Cardiac septum (tissue), 1 donor: ENCODE results near the gene ANKRD44. TPM values are rescaled to one million over a fixed set of nuclear protein-coding genes. Genes with fewer than 3 reads are reported as not detected.

Experiments used
- DNase-seq: peaks from one replicate; pipeline ENCODE4 v3.0.0-alpha.2; 2020; ENCODE audit warnings: low spot score
- intact Hi-C: fragments of 100-400 bp; cut with DNase I; formaldehyde crosslinking; loops from one replicate; pipeline ENCODE4 v1.14.0; 2022
- total RNA-seq: library from RNA; stranded (reverse); fragmentation: NEBNext Ultra II Directional; extraction: Animal tissue kit (Norgen Biotek cat#: 25700); gene quantifications from one replicate; pipeline ENCODE4 v1.2.1, GENCODE V29; 2021
- donor health status: DM: no; HTN: no; CAD: no.

ANKRD44 gene
- total RNA-seq, 1 donor from 2014 or later = 6.4 TPM

DNA sequence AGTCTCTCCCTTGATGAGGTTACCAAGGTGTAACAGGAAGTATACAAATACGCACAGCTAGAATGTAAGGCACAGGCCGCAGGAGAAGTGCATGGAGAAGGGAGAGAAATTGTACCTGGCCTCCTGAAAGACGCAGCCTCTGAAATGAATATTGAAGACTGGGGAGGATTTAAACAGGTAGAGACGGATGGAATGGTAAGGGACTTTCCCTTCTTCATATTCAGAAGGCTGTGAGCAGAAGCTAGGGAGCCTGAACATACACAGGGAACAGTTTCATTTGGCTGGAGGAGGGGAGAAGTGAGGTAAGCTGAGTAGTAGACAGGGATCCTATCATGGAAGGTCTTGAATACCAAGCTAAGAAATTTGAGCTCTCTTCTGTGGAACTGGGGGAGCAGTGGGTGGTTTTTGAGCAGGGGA is 112.7 kb downstream of the ANKRD44 start:
- DNase-seq = no peak
- intact Hi-C loops = no loop called here

DNA sequence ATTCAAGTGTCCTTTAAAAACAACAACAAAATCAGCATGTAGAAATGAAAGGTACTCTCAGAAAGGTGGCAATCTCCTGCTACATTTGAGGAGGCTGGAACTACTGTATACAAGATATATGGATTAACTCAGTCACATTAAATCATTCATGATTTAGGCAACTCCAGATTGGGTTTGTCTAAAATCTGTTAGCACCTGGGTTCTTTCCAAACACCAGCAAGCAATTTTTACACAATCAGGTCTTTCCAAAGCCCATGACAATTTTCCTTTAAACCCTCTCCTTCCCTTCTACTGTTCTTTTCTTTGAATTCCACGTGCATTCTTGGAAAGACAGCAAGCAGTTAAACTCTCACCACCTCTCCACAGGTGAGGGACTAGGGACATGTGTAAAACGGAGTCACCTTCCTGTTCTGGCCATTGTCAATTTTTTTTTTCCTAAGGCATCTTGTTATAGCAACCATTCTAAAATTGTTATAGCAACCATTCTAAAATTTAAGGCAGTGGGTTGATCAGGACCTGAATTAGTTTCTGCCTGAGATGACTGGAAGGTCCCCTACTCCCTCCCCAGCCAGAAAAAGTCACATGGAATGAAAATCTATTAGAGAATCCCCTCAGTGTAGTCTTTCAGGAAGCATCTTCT is 113.9 kb downstream of the ANKRD44 start:
- no peak for DNase-seq
- intact Hi-C loops = no loop called here

DNA sequence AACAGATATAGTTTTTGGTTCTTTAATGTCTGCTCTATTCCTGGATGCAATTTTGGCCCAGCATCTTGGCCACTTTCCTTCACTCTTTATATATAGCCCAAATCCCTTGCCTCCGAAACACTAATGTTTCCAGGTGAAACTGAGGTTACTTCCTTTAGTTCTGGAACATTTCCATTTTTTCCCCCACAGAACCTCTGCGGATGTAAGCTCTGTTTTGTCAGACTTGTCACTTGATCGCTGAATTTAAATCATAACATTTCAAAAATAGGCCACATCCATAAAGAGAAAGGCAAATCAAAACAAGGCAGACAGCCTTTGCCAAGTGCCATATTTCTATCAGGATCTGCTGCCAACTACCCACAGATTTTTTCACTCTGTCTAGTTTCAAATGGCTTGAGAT is 115.1 kb downstream of the ANKRD44 start:
- intact Hi-C loops = no loop called here
- DNase-seq = no peak

DNA sequence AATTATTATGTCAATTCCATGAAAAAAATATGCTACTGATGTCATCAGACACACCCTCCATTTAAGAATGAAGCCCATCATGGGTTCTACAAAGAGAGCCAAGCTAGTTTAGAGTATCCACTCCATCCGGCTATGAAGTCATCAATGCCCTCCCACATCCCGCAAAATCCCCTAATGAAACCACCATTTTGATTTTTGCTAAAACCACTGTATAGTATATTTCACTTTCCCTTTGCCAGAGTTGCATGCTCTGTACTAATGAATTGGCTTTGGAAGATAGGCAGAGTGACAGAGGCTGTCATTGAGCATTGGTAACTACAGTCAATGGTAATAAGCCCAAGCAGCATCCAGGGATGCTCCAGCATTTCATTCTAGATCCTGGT is 118.6 kb downstream of the ANKRD44 start:
- no peak for DNase-seq
- intact Hi-C loops = loop anchor here (2.0 to 5.0 kb wide), 2 partner anchors 119 to 185 kb away; partner anchors contain the start of gene ANKRD44

DNA sequence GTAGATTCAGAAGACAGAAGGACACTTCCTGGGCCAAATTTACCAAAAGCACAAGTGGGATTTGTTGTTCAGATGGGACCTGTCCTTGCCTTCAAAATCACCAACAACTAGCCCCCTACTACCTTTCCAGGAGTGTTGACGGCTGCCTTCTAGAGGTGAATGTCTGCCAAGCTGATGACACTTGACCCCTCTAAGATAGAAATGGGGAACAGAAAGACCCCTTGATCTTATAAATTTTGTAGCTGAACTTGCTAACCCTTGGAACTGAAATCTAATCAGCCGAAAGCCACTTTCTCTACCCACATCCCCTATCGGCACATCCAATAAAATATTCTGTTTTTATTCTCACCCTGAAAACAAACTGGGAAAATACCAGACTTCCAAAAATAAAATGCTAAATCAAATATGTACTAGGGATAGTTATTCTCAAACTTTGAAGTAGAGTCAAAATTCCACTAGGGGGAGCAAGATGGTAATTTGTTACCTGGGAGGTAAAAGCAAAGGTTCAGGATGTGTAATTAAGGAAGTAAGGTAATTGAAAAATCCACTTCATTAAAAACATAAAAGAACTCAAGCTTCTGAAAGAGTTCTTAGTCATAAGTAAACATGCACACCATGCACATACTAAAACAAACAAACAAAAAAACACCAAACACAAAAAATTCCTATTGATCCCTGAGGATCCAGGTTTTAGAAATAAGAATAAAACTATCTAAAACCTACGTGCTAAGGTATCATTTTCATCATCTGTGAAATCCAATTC is 119.2 kb downstream of the ANKRD44 start:
- intact Hi-C loops = loop anchor here (2.0 to 5.0 kb wide), 2 partner anchors 119 to 186 kb away; partner anchors contain the start of gene ANKRD44
- no peak for DNase-seq

DNA sequence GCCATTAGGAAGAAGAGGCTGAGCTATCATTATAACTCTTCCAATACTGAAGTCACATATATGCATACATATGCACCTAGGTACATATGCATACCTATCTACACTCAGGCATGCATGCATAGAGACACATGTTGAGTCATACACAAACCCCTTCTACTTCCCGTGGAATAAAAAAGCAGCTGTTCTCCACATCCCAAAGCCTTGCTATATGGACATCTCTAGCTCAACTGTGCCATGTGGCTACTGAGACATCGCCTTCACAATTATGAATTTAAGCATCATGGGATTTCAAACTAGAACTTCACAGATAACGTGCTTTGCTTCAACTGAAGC is 120.5 kb downstream of the ANKRD44 start:
- intact Hi-C loops = loop anchor here (2.0 to 5.0 kb wide), 2 partner anchors 121 to 187 kb away; partner anchors contain the start of gene ANKRD44
- DNase-seq = no peak

DNA sequence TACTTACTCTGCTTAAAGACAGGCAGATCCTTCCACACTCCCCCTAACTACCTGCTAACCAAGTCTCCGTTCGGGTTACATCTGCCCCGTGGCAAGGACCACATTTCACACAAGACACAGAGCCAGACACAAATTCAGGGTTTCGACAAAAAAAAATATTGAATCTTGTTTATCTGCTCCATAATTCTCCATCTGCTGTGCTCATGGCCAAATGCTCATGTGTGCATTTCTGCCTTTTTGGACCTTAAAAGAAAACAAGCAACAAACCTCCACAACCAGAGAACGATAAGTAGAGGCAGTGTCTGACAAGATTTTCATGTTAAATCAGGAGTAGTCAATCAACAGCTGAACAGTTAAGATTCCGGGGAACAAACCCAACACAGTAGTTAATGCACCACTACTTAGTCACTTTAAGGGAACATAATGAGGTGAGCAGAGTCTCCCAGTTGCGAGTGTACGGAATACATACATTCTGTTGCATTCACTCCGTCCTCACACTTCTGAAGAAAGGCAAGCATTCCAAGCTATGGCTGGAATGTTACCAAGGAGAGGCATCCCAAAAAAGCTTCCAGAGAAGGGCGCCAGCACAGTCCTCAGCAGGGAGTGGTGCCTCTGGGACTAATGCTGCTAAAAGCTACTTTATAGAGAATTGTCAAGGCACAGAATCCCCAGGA is 121.0 kb downstream of the ANKRD44 start:
- no peak for DNase-seq
- intact Hi-C loops = loop anchor here (2.0 to 5.0 kb wide), 3 partner anchors 77 to 188 kb away; partner anchors contain the start of gene ANKRD44

DNA sequence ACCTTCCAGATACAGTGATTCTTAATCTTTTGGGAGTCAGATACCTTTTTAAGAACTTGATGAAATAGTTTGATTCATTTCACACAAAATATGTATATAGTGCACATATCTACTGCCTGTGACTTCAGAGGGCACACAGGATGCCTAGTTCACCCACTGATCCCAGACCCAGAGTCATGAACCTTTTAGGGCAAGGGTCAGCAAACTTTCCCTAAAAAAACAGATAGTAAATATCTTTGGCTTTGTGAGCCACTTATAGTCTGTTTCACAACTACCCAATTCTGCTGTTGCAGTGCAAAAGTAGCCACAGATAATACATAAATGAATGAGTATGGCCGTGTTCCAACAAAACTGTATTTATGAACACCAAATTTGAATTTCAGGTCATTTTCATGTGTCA is 124.9 kb downstream of the ANKRD44 start:
- intact Hi-C loops = loop anchor here (5.0 kb wide), 1 partner anchor 73 kb away; no protein-coding TSS in a partner anchor
- no peak for DNase-seq

DNA sequence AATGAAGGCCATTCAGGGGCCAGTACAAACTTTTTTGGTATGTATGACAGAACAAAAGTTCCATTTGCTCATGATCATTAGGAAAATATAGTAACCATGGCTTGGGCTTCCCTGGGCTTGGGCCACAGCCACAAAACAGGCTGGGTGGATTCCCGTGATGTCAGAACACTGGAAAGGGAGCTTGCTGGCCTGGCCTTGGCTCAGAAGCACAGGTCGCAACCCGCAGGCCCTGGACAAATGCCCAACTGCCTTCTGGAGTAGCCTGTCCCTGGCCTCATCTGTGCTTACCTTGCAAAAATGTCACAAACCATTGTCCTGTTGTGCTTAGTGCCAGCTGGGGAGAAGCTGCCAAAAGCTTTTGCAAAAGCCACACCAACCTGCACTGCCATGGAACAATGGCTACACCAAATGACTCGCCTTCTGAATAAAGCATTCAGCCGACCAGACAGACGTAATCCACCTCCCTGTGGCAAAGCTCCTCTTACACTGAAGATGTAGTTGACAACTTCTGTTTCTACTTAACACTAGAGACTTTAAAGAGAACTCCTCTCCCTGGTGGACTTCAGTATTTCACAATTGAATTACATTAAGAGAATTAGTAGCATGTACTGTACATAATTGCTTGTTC is 125.5 kb downstream of the ANKRD44 start:
- intact Hi-C loops = loop anchor here (5.0 kb wide), 1 partner anchor 73 kb away; no protein-coding TSS in a partner anchor

DNA sequence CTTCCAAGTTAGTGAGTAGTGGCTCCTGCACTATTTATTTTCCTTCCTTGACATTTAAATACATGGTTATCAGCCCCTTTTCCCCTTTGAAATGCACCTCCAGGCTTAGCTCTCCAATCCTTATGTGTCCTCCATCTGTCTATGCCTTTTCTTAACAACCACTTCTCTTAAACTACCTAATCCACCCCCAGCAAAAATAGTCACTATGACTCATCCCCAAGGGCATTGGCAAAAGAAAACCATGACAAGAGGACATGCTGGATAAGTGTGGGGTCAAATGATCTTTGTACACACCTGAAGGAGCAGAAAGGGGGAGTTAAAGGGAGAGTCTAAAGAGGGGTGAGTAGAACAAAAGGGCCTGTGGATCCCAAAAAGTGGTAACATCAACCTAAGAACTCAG is 127.2 kb downstream of the ANKRD44 start:
- DNase-seq = no peak
- intact Hi-C loops = no loop called here

More for the DNA sequence above, 125.5 kb downstream of the ANKRD44 start:
- peak; percentile 90 for DNase-seq

DNA sequence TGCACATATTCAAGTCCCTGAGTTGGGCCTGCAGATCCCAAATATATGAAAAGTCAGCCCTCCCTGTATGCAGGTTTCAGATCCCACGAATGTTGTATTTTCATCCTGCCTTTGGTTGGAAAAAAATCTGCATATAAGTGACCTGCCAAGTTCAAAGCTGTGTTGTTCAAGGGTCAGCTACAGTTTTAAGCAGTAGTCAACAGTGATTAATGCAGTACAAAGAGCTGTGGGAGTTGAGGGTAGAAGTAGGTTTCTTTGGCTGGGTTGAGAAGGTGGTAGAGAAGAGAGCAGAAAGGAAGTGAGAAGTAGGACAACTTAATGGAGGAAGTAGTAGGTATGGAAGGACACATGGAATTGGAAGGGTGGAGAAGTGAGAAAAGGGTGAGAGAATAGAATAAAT is 127.9 kb downstream of the ANKRD44 start:
- intact Hi-C loops = no loop called here
- DNase-seq = no peak

DNA sequence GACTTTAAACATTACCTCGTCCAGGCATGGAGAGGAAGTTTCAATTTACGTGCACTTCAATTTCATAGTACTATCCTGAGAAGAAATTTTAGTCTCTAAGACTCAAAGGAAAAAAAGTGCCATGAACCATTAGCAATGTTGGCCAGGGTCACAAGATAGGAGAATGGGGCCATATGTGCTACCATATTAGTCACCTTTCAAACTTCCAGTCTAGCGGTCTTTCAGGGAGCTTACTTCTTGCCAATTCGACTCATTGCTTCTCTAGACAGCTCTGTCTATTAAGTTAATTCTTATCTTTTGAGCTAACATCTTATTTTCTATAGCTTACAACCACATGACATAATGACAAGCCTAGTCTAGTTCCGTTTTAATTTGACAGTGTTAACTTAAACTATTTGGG is 129.1 kb downstream of the ANKRD44 start:
- intact Hi-C loops = no loop called here
- DNase-seq = no peak

DNA sequence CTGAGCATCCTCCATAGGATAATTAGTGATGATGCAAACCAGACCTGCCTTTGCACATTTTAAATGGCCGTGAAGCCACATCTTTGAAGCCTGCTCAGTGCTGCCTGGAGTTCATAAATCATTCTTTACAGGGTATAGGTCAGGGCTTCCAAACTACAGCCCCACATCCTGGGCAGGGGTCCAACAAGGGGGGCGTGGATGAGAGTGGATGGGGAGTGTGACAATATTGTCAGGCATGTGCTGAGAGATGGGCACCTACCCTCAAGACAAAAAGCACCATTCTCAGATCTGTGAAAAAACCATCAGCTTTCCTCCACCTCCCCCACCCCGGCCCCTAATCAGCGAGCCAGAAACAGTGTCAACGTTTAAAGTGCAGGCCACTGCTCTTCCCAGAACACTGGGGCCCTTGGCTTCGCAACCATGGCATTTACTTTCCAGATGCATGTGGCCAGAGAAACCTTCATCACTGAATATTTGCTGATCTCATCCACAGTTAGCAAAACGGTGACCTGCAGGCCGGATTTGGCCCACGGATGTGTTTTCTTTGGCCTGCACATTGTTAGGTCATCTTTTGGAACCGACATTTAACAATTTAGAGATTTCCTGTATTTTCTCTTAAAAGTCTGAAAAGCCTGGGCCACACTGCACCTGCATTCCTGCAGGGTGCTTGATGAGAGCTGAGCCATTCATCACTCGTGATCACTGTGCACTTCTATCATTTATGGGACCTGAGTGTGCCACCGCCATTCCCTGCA is 130.7 kb downstream of the ANKRD44 start:
- intact Hi-C loops = no loop called here
- no peak for DNase-seq

DNA sequence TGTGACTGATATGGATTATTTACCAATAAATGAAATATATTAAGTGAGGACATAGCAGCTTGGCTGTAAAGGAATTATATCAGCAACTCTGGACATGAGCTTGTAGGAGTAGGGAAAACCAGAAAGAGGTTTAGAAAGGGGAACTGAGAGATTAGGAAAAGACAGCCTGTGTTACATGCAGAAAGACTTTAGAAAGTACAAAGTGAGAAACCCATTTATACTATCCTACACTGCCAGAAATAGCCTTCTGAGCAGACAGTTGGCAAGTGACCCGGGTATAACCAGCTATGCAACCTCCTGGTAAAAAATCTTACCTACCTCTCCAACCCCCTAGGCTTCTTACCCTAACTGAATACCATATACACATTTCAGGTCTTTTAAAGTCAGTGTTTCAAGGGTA is 134.1 kb downstream of the ANKRD44 start:
- DNase-seq = no peak
- intact Hi-C loops = no loop called here

DNA sequence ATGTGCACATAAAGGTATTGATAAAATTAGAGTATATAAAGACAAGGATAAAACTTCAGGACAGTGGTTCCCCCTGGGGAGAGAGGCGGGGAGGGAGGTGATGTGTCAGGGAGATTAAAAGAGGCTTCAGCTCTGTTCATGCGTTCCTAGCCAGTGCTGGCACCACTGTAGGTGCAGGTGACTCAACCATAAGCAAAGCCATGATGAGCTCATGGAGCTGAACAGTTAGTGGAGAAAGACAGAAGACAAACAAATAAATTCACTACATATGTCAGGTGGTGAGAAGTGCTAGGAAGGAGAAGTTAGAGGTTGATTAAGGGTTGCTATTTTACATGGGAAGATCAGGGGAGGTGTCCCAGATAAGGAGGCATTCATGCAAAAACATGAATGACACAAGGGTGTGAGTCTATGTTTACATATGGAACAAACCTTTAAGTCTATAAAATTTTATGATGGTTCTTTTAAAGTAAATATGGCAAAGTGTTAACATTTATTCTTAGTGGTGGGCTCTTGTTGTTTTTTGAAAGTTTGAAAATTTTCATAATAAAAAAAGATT is 136.0 kb downstream of the ANKRD44 start:
- intact Hi-C loops = no loop called here
- DNase-seq = no peak

DNA sequence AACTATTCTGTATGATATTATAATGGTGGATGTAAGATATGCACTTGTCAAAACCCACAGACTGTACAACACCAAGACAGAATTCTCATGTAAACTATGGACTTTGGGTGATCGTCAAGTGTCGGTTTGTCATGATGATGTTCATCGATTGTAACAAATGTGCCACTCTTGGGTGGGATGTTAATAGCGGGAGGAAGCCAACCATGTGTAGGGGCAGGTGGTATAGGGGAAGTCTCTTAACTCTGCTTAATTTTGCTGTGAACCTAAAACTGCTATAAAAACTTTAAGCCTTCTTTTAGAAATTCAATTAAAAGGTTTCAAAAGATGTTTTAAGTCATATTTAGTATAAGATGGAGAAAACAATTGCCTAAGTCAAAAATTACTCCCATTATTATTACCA is 139.0 kb downstream of the ANKRD44 start:
- intact Hi-C loops = no loop called here
- DNase-seq = no peak

DNA sequence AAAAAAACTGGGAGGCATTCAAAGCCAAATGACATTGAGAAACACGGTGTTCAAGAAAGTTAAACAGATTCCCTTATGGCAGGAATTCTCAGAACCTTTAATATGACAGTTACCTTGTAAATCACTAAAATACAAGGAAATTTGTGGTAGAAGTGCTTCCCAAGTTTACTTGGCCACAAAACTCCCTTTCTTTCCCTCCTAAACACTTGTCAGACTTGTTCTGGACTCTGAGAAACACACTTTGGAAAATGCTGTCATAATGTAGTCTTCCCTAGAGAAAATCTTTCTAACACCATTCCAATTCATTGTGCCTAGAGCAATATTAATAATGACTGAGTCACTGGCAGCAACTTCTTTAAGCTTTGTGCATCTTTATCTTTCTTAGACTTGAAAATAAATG is 140.4 kb downstream of the ANKRD44 start:
- intact Hi-C loops = no loop called here
- no peak for DNase-seq

DNA sequence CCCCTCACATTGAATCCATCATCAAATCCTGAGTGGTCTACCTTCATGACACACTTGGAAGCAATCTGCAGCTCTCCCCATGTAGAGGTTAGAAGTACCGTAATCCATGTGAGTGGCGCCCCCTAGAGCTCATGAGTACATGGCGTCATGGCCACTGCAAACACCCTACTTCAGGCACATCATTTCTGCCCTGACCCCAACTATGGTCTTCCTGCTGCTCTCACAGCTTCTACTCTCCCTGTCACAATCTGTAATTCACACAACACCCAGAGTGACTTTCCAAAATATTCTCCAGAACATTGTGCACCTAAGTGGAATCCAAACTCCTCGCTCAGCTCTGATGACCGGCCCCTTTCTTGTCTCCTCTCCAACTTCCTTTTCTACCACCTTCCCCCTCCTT is 141.9 kb downstream of the ANKRD44 start:
- intact Hi-C loops = loop anchor here (10.0 kb wide), 1 partner anchor 54 kb away; no protein-coding TSS in a partner anchor
- DNase-seq = no peak
